ENCODE results near the gene SPATS2.

DNA sequence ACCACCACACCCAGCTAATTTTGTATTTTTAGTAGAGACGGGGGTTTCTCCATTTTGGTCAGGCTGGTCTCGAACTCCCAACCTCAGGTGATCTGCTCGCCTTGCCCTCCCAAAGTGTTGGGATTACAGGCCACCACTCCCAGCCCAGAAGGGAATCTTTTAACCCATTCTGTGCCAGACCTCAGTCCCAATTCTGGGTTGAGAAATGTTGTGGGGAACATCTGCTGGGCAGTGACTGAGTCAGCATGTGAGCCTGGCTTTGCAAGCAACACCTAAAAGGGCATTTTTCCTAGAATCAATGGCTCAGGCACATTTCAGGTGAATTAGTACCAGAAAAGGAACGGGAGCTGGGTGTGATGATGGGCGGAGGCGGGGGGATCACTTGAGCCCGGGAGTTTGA lies 7.6 kb upstream of the SPATS2 start:
- TF ChIP-seq POLR2A (IDR thresholded peaks at IDR 0.05; ENCODE audit: low read depth, low read length) (no peak), EZH2 (IDR thresholded peaks at IDR 0.05; ENCODE audit: borderline replicate concordance, low read depth, low read length, severe bottlenecking) (no peak)
- TF ChIP-seq, protein P1, sequence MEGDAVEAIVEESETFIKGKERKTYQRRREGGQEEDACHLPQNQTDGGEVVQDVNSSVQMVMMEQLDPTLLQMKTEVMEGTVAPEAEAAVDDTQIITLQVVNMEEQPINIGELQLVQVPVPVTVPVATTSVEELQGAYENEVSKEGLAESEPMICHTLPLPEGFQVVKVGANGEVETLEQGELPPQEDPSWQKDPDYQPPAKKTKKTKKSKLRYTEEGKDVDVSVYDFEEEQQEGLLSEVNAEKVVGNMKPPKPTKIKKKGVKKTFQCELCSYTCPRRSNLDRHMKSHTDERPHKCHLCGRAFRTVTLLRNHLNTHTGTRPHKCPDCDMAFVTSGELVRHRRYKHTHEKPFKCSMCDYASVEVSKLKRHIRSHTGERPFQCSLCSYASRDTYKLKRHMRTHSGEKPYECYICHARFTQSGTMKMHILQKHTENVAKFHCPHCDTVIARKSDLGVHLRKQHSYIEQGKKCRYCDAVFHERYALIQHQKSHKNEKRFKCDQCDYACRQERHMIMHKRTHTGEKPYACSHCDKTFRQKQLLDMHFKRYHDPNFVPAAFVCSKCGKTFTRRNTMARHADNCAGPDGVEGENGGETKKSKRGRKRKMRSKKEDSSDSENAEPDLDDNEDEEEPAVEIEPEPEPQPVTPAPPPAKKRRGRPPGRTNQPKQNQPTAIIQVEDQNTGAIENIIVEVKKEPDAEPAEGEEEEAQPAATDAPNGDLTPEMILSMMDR (IDR thresholded peaks at IDR 0.05; ENCODE audit: extremely low read depth in 1 of 2, insufficient read depth in 1 of 2, low read depth in 1 of 2, low read length in 2 of 2): no peak

Data from endothelial cell of umbilical vein (primary cell).